ENCODE results near the gene S100A9. TPM values are rescaled to one million over a fixed set of nuclear protein-coding genes. Genes with fewer than 3 reads are reported as not detected.

The S100A9 gene
- total RNA-seq, 1 donor from 2014 or later: not detected

- no peak for DNase-seq (ENCODE audit: low spot score)
- no peaks in the 10 kb centered on the region for H3K4me1 Mint-ChIP-seq (ENCODE audit: low read depth)
- peaks cover 8% of the 10 kb centered on the region for H3K27me3 Mint-ChIP-seq (ENCODE audit: low read depth)
- no peak overlapping the region for H3K27ac Mint-ChIP-seq (ENCODE audit: unreplicated experiment)
- peaks cover 4% of the 10 kb centered on the region for H3K36me3 Mint-ChIP-seq (ENCODE audit: low read depth)
- no peak for TF ChIP-seq CTCF (IDR thresholded peaks at IDR 0.05)
- H3K4me3 Mint-ChIP-seq (ENCODE audit: unreplicated experiment): no peak overlapping the region
- peaks cover 23% of the 10 kb centered on the region for H3K9me3 Mint-ChIP-seq (ENCODE audit: low read depth)
Measured at GRCh38 chr1:153379591-153379990, 21.9 kb downstream of the S100A9 start.

DNA sequence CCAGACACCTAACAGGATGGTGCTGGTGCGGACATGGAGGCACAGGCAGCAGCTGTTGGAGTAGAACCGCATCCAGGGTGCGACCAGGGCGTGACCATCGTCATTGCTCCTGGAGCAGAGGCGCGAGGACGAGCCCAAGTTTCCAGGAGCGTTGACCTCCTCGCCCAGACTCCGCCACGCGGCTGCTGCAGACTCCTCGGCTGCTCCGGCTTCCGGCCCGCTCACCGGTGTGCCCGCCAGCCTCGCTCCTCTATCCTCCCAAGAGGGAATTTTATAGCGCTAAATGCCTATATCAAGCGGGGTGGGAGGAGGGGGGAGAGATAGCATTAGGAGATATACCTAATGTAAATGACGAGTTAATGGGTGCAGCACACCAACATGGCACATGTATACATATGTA, 23.1 kb downstream of the S100A9 start:
- no peak overlapping the region for H3K4me3 Mint-ChIP-seq (ENCODE audit: unreplicated experiment)
- DNase-seq (ENCODE audit: low spot score): no peak
- peaks cover 4% of the 10 kb centered on the region for H3K36me3 Mint-ChIP-seq (ENCODE audit: low read depth)
- no peak overlapping the region for H3K27ac Mint-ChIP-seq (ENCODE audit: unreplicated experiment)
- peaks cover 8% of the 10 kb centered on the region for H3K27me3 Mint-ChIP-seq (ENCODE audit: low read depth)
- TF ChIP-seq CTCF (IDR thresholded peaks at IDR 0.05): no peak
- H3K9me3 Mint-ChIP-seq (ENCODE audit: low read depth): peaks cover 23% of the 10 kb centered on the region
- H3K4me1 Mint-ChIP-seq (ENCODE audit: low read depth): no peaks in the 10 kb centered on the region

GRCh38 chr1:153384958-153385580, 27.4 kb downstream of the S100A9 start:
- Mint-ChIP-seq H3K4me3 (ENCODE audit: unreplicated experiment) (no peak overlapping the region), H3K36me3 (ENCODE audit: low read depth) (peaks cover 4% of the 10 kb centered on the region), H3K4me1 (ENCODE audit: low read depth) (no peaks in the 10 kb centered on the region), H3K9me3 (ENCODE audit: low read depth) (peaks cover 23% of the 10 kb centered on the region), H3K27ac (ENCODE audit: unreplicated experiment) (no peak overlapping the region), H3K27me3 (ENCODE audit: low read depth) (peaks cover 7% of the 10 kb centered on the region)
- no peak for TF ChIP-seq CTCF (IDR thresholded peaks at IDR 0.05)
- DNase-seq (ENCODE audit: low spot score): no peak

- no peak for DNase-seq (ENCODE audit: low spot score)
- no peaks in the 10 kb centered on the region for H3K4me1 Mint-ChIP-seq (ENCODE audit: low read depth)
- no peak overlapping the region for H3K27ac Mint-ChIP-seq (ENCODE audit: unreplicated experiment)
- peaks cover 9% of the 10 kb centered on the region for H3K27me3 Mint-ChIP-seq (ENCODE audit: low read depth)
- no peak for TF ChIP-seq CTCF (IDR thresholded peaks at IDR 0.05)
- peaks cover 17% of the 10 kb centered on the region for H3K9me3 Mint-ChIP-seq (ENCODE audit: low read depth)
- peaks cover 4% of the 10 kb centered on the region for H3K36me3 Mint-ChIP-seq (ENCODE audit: low read depth)
- H3K4me3 Mint-ChIP-seq (ENCODE audit: unreplicated experiment): no peak overlapping the region
Measured at GRCh38 chr1:153386500-153386901, 28.8 kb downstream of the S100A9 start.

DNA sequence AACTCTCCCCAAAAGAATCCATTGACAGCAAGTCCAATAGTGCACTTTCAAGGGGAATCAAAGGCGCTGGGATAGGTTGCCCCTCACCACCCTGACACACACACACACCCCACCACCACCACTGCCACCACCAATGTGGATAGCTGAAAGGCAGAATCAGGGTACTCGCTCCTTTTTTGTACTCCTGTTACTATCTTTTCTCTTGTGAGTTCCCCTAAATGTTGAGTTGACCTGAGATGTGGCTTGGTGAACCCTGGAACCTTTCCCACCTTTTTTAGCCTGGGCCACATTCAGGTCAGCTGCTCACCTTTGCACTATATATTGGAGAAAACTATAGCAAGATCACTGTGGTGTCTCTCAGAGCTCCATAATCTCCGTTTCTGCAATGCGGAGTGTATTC, 29.3 kb downstream of the S100A9 start:
- Mint-ChIP-seq H3K27ac (ENCODE audit: unreplicated experiment) (no peak overlapping the region), H3K9me3 (ENCODE audit: low read depth) (peaks cover 12% of the 10 kb centered on the region), H3K36me3 (ENCODE audit: low read depth) (peaks cover 2% of the 10 kb centered on the region), H3K27me3 (ENCODE audit: low read depth) (peaks cover 11% of the 10 kb centered on the region), H3K4me3 (ENCODE audit: unreplicated experiment) (no peak overlapping the region), H3K4me1 (ENCODE audit: low read depth) (no peaks in the 10 kb centered on the region)
- no peak for TF ChIP-seq CTCF (IDR thresholded peaks at IDR 0.05)
- DNase-seq (ENCODE audit: low spot score): no peak

Data from chondrocyte (in vitro differentiated cells).